IPS DF 6.9 (cell line): Measurements from ENCODE around the gene SOWAHC.
"Not testable (repeated sequence)": the region's sequence is repeated elsewhere in the genome, so short reads cannot be mapped to it uniquely, and the experiment has no call there.

Source experiments
- DNase-seq: peaks from one replicate; pipeline ENCODE4 v3.0.0-alpha.2; 2013; ENCODE audit warnings: low read depth, low spot score
- H3K27ac ChIP-seq: one replicate; pipeline ENCODE4 v1.5.1; 2013; ENCODE audit warnings: low read length, control low read depth
- H3K27me3 ChIP-seq: 2 replicates; pipeline ENCODE4 v1.6.1; 2013; ENCODE audit warnings: mild to moderate bottlenecking, low read length; ENCODE audit not compliant: control insufficient read depth, insufficient read depth
- H3K36me3 ChIP-seq: 2 replicates; pipeline ENCODE4 v1.6.1; 2013; ENCODE audit warnings: low read length; ENCODE audit not compliant: control insufficient read depth, insufficient read depth
- H3K4me1 ChIP-seq: 2 replicates; pipeline ENCODE4 v1.6.1; 2013; ENCODE audit warnings: low read length; ENCODE audit not compliant: control insufficient read depth, insufficient read depth
- H3K4me3 ChIP-seq: 2 replicates; pipeline ENCODE4 v1.5.1; 2013; ENCODE audit warnings: mild to moderate bottlenecking, low read length
- H3K9me3 ChIP-seq: 2 replicates; pipeline ENCODE4 v1.6.1; 2013; ENCODE audit warnings: low read length, inconsistent platforms; ENCODE audit not compliant: control insufficient read depth, insufficient read depth
- WGBS: extraction: QIAGEN DNeasy Blood & Tissue Kit; methylation state at CpG from one replicate; pipeline ENCODE4 v1.1.7; 2013; ENCODE audit warnings: mixed read lengths, missing lambda C conversion rate; ENCODE audit not compliant: insufficient read length, insufficient coverage; 5-methylcytosine and 5-hydroxymethylcytosine counted together

The SOWAHC gene

DNA sequence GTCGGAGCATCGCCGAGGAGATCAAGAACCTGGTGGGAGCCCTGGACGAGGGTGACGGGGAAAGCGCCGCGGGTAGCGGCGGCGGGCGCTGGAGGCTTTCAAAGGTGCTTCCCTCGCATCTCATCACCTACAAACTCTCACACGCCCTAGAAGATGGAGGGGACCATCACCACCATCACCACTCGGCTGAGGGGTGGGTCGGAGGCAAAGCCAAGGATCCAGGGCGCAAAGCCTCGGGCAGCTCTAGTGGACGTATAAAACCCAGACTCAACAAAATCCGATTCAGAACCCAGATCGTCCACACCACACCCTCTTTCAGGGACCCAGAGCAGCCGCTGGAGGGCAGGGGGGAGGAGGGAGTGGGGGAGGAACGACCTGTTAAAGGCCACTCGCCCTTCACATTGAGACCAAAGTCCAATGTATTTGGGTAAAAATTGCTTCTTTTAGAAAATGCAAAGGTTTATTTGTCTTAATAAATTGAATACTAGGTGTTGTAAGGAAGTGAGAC lies 1.5 kb downstream of the SOWAHC start:
- 0 out of 2 replicates have a peak, but pooled peaks cover 1% of the 10 kb centered on the region for H3K4me1 ChIP-seq
- H3K27ac ChIP-seq: no peak overlapping the region
- no CpG with 5 or more reads among the region's 24 CpGs for WGBS
- H3K4me3 ChIP-seq: peak overlapping the region; percentile 78; the same call in 1 of the 2 replicates
- no peaks in the 10 kb centered on the region for H3K36me3 ChIP-seq
- DNase-seq: no peak
- H3K27me3 ChIP-seq: no peaks in the 10 kb centered on the region
- no peaks in the 10 kb centered on the region for H3K9me3 ChIP-seq

DNA sequence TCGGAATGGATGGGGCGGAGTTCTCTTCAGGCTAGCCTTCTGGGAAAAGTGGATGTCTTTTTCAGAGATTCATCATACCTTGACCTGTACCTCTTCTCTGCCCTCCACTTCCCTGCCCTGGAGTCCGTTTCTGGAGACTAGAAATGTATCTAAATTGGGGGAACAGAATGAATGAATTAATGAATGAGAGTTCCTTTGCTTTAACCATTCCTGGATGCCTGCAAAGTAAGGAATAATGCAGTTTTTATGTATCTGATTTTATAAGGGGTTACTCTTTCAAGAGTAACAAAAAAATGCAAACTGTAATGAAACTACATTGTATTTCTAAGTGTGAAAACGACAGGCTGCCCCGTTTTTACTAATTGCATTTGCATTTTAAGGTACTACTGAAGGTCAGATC lies 2.0 kb downstream of the SOWAHC start:
- WGBS: no CpG with 5 or more reads among the region's 5 CpGs
- no peak overlapping the region for H3K27ac ChIP-seq
- peak overlapping the region; percentile 78; the same call in 1 of the 2 replicates for H3K4me3 ChIP-seq

DNA sequence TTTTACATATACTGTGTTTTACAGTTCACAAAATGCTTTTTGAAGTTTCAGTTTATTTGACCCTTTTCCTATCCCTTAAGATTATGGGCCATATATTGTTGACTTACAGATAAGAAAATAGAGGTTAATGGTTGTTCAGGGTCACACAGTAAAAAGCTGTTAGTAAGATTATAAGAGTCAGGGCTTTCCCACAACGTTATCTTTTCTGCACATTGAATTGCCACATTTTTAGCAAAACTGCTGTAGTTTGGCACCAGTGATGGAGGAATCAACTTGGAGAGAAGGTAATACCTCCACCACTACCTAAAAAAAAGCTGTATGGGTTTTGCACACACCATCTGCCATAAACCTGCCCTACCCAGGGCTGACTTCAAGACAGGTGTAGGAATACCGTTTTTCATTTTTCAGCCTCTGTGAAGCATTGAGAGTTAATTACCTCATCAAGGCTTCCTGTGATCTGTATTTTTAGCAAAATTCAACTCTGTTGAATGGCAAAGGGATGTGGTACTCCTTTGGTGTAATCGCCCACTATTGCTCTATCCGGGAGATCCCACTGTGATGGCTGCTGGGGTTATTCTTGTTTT lies 5.0 kb downstream of the SOWAHC start:
- H3K4me1 ChIP-seq: 0 out of 2 replicates have a peak, but pooled peaks cover 1% of the 10 kb centered on the region
- H3K27me3 ChIP-seq: no peaks in the 10 kb centered on the region
- no peak overlapping the region for H3K27ac ChIP-seq
- H3K4me3 ChIP-seq: no peak overlapping the region
- H3K9me3 ChIP-seq: no peaks in the 10 kb centered on the region
- WGBS: no CpG with 5 or more reads among the region's 4 CpGs
- H3K36me3 ChIP-seq: no peaks in the 10 kb centered on the region
- no peak for DNase-seq

More for the DNA sequence above, 2.0 kb downstream of the SOWAHC start:
- Histone ChIP-seq H3K9me3 (no peaks in the 10 kb centered on the region), H3K36me3 (no peaks in the 10 kb centered on the region), H3K27me3 (no peaks in the 10 kb centered on the region), H3K4me1 (0 out of 2 replicates have a peak, but pooled peaks cover 1% of the 10 kb centered on the region)
- no peak for DNase-seq

DNA sequence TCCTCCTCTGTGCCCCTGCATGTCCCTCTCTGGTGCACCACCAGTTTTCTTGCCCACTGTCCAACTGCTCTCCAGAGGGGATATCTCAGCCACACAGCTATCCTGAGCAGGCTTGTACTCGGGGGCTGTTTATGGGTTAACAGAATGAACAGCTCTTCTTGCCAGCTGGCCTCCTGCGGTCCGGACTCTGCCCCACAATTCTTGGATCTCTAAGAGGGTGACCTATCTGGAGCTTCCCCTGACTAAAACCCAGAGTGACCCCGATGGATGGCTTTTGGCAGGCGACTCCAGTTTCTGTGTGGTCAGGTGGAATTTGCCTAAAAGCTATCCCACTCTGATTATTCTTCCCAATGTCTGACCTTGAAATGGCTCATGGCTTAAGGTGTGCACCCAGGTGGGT lies 9.1 kb downstream of the SOWAHC start:
- Histone ChIP-seq H3K9me3 (no peaks in the 10 kb centered on the region), H3K4me1 (no peaks in the 10 kb centered on the region), H3K27ac (no peak overlapping the region), H3K4me3 (no peak overlapping the region), H3K27me3 (no peaks in the 10 kb centered on the region), H3K36me3 (no peaks in the 10 kb centered on the region)
- no CpG with 5 or more reads among the region's 5 CpGs for WGBS
- DNase-seq: no peak

- no peak overlapping the region for H3K27ac ChIP-seq
- WGBS: no CpG with 5 or more reads among the region's 4 CpGs
Observed at GRCh38 chr2:109623923-109624322, 9.8 kb downstream of the SOWAHC start.

GRCh38 chr2:109624339-109624738 lies 10.2 kb downstream of the SOWAHC start:
- no peak overlapping the region for H3K4me3 ChIP-seq
- WGBS: no CpG with 5 or more reads among the region's 4 CpGs
- H3K36me3 ChIP-seq: no peaks in the 10 kb centered on the region
- H3K27ac ChIP-seq: no peak overlapping the region
- H3K9me3 ChIP-seq: no peaks in the 10 kb centered on the region
- no peaks in the 10 kb centered on the region for H3K4me1 ChIP-seq
- no peak for DNase-seq
- H3K27me3 ChIP-seq: no peaks in the 10 kb centered on the region

More at GRCh38 chr2:109623923-109624322, 9.8 kb downstream of the SOWAHC start:
- Histone ChIP-seq H3K4me1 (no peaks in the 10 kb centered on the region), H3K9me3 (no peaks in the 10 kb centered on the region), H3K36me3 (no peaks in the 10 kb centered on the region), H3K4me3 (no peak overlapping the region), H3K27me3 (no peaks in the 10 kb centered on the region)
- DNase-seq: no peak

DNA sequence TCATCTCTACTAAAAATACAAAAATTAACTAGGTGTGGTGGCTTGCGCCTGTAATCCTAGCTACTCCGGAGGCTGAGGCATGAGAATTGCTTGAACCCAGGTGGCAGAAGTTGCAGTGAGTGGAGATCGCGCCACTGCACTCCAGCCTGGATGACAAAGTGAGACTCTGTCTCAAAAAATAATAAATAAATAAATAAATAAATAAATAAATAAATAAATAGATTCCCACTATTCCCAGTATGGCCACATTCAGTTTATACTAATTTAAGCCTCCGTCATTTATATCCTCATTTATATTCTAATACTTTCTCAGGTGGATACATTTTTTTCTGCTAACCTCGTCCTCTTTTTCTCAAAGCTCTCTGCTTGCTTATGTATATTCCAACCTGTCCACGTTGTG lies 14.2 kb downstream of the SOWAHC start:
- H3K9me3 ChIP-seq, DNase-seq, H3K36me3 ChIP-seq, H3K27ac ChIP-seq, H3K27me3 ChIP-seq, H3K4me1 ChIP-seq, H3K4me3 ChIP-seq: not testable (repeated sequence)
- no CpG with 5 or more reads among the region's 7 CpGs for WGBS

DNA sequence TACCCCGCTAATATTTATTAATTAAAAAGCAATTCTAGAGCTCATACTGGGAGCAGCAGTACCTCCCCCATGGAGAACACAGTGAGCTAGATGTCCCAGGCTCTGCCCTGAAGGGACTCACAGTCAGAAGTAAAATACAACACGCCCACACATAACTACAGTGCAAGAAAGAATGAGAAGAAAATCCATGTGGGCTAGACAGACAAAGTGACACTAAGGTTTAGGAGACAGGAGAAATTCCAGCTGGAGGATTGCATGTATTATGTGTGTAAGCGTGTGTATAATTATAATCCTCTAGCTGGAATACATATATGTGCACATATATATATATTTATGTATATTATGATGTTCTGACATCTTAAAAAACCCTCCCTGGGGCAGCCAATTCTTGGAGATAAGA lies 15.7 kb downstream of the SOWAHC start:
- WGBS: no CpG with 5 or more reads among the region's 3 CpGs
- H3K27me3 ChIP-seq: no peaks in the 10 kb centered on the region
- H3K4me3 ChIP-seq: no peak overlapping the region
- no peaks in the 10 kb centered on the region for H3K36me3 ChIP-seq
- no peaks in the 10 kb centered on the region for H3K9me3 ChIP-seq
- no peaks in the 10 kb centered on the region for H3K4me1 ChIP-seq
- H3K27ac ChIP-seq: no peak overlapping the region
- no peak for DNase-seq

GRCh38 chr2:109630441-109631430 lies 16.6 kb downstream of the SOWAHC start:
- no peaks in the 10 kb centered on the region for H3K27me3 ChIP-seq

GRCh38 chr2:109631741-109632140 lies 17.6 kb downstream of the SOWAHC start:
- H3K4me3 ChIP-seq: no peak overlapping the region
- no peaks in the 10 kb centered on the region for H3K36me3 ChIP-seq
- no CpG with 5 or more reads among the region's 3 CpGs for WGBS
- H3K4me1 ChIP-seq: no peaks in the 10 kb centered on the region
- H3K27ac ChIP-seq: no peak overlapping the region
- DNase-seq: no peak
- H3K27me3 ChIP-seq: no peaks in the 10 kb centered on the region
- H3K9me3 ChIP-seq: no peaks in the 10 kb centered on the region

More at GRCh38 chr2:109630441-109631430, 16.6 kb downstream of the SOWAHC start:
- Histone ChIP-seq H3K9me3 (no peaks in the 10 kb centered on the region), H3K4me3 (no peak overlapping the region), H3K36me3 (no peaks in the 10 kb centered on the region), H3K4me1 (no peaks in the 10 kb centered on the region), H3K27ac (no peak overlapping the region)
- DNase-seq: no peak
- WGBS: 100% methylated on average over 2 of the region's 19 CpGs
